Central memory CD4-positive, alpha-beta T cell (primary cell): Measurements from ENCODE around the gene COX7B2.

Experiments used
- DNase-seq: peaks from one replicate; pipeline ENCODE4 v3.0.0; 2022
- total RNA-seq, 3 experiments: gene quantifications; one replicate each; lab custom pipeline; 2026; lab: John Stamatoyannopoulos, UW

The COX7B2 gene, protein sequence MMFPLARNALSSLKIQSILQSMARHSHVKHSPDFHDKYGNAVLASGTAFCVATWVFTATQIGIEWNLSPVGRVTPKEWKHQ
- 0 reads per million in 3 experiments for total RNA-seq

DNA sequence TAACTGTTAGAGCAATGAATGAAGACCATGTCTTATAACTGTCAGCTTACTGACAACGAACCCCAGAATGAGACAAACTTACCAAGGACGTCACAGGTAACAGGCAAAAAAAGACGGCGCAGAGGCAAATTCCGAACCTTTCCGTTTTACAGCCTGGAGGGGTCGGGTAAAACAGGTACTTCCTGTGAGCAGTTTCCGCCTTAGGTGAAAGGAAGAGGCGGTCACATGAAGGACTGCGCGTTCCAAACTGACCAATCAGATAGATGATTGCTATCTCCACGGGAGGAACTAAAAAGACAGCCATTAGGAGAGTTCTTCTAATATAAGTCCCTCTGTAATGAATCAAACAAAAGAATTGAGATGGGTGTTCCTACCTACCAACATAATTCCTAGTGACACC lies at the start of gene COX7B2:
TSS of gene COX7B2 (minus strand) at position 168 of the 400 bp plus-strand sequence. CDS start 174,053 bp downstream, outside the sequence.
- DNase-seq = no peak

DNA sequence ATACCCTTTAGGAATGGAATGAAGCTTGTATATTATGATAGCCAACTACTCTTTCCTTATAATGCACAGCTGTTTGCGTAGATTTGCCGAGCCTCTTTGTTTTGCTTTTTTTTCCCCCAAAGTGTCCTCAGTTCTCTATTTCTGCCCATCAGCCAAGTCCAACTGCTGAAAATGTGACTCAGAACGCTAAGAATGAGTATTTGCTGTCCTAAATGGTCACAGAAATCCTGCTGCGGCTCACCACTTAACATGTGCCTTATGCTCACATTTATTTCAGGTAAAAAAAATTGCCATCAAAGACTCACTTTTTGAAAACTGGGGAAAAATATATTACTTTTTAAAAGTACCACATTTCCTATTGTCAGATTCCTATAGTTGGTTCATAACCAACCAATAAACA lies 47.4 kb upstream of the COX7B2 start:
- DNase-seq = no peak

DNA sequence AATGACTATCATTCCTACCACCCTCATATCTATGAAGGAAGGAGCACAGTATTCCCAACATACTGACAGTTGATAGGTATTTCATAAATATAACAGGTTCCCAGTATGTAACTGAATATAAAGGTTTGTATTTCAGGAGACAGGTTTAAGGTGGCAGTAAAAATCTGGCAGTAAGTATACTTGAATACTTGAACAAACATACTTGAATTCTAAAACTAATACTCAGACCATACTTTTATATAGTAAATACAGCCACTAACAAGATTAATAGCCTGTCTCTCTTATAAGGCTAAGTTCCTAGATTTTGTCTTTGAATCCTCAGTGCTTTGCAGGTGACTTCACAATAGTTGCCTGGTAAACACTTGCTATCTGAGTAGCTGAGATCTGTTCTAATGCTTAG lies 46.6 kb upstream of the COX7B2 start:
- DNase-seq = no peak

DNA sequence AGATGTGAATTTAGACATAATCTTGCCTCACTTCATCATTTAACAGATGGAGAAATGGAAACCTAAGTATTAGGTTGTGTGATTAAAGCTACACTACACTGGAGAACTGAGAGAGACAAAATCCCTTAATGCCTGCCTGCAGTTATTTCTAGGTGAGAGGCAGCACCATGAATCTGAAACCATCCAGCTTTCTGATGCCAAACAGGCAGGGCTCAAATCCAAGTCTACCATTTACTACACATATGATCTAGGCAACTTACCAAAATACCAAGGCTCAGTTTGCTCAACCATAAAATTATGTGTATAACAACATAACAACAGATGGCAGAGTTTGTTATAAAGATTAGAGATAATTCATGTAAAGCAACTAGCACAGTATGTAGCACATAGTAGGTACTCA lies 45.6 kb upstream of the COX7B2 start:
- DNase-seq = no peak

DNA sequence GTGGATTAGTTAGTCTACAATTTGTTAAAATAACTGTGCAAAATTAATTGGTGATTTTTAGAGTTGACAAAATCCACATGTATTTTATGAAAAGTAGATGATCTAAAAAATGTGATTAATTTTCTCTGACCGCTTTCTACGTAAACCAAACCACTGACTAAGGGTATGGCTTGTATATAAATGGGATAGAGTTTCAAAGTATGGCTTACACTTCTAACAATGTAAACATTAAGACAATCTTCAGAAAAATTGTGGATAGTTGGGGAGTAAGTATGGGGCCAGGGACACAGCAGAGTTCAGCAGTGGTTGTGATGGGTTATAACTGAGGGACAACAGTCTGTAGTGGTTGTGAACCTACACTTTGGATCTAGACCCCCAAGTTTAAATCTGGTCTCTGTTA lies 44.5 kb upstream of the COX7B2 start:
- no peak for DNase-seq

DNA sequence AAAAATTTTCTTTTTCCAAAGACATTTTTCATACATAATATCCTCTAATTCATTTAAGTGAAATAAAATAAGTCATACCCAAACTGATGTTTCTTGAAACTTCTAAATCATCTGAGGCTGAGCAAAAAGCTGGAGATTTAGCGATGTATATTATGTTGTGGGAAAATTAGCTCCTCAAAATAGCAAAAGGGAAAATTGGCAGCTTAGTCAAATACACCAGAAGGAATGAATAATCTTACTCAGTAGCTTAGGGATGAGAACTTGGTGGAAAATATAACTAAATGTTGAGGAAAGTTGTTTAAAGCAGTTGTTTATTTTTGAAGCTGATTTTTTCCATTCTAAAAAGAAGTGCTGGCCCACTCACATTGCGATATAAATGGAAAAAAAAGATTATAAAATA lies 43.4 kb upstream of the COX7B2 start:
- DNase-seq = no peak

DNA sequence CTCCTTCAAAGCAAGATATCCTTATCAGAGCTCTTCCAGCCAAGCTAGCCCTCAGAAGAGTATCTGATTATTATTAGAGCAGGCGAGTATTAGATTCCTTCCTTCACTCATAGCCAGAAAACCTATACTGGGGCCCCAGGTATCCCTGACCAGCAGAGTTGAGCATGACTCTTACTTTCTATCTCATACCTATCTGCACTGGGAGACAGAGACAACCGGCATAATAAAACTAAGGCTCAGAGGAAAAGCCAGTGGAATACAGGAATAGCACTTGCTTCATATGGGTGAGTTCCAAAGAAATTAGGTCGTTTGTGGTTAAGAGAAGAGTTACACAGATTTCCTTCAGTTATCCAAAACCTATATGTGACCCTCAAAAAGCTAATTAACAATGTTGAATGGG lies 41.8 kb upstream of the COX7B2 start:
- no peak for DNase-seq

DNA sequence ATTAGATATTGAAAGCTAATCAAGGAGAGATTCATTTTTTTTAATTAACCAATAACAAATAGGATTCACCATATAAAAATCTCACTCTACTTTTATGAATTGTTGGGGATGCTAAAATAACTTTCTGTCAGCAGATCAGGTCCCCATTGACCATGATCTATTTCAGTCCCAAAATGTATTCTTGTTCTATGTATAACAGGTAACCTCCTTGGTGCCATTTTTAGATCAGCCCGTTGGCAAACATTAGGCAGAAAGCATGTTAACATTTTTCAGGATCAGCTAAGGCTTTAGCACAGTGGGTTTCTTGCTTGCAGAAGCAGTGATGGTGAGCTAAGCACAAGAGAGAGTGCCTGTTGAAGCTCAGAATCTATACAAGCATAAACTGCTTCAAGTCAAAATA lies 40.8 kb upstream of the COX7B2 start:
- no peak for DNase-seq

DNA sequence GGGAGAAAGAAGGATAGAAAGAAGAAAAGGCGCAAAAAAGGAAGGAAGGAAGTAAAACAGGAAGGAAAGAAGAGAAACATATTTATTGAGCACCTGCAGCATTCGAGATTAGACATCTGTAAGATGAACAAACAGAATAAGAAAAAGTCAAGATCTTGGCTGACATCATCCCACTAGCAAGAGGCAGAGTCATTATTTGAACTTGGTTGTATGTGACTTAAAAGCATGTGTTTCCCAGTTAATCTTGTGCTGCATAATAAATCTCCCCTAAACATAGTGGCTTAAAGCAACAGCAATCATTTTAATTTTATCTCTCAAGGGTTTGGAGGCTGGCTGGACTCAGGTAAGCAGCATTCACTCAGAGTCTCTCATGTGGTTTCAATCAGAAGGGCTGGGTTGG lies 38.5 kb upstream of the COX7B2 start:
- no peak for DNase-seq

DNA sequence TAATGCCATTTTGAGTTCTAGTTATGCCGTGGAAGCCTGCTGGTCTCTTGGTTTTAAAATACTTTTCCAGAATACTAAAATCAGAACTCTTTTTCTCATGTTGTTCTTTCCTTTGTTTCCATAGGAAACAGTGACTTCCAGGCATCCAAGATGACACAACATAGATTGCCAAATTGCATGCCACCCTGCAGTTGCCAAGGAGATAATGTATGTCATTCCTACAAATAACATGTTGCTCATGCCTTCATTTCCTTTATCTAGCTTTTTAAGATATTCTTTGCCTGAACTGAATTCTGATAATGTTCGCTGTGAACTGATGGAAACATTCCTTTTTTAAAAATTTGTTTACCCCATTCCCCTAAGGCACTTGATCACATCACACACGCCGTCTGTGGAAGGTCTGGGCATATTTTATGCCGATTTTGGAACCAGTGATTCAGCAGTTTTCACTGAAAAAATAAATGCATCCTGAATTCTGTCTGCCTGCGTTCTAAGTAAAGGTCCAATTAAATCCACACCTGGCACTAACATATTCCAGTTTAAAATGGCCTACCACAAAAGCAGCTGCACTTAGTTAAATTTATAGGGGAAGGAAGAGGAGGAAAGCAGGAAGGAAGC lies 38.0 kb upstream of the COX7B2 start:
- DNase-seq = no peak

DNA sequence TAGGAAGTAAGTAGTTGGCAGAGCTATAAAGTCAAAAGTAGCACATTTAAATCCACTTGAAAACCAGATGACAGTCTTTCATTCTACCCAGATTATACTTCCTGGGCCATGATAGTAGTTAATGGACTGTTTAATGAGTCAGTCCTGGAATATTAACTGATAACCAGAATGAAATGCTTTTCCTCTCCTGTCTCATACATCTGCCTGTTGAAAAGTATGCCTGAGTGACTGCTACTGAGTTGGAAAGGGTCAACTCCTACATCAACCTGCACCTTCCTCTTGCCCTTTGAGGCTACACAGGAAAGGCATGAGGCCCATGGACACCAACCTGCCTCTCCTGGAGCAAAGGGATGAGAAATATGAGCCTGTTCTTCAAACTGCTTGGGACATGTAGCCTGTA lies 36.0 kb upstream of the COX7B2 start:
- no peak for DNase-seq

DNA sequence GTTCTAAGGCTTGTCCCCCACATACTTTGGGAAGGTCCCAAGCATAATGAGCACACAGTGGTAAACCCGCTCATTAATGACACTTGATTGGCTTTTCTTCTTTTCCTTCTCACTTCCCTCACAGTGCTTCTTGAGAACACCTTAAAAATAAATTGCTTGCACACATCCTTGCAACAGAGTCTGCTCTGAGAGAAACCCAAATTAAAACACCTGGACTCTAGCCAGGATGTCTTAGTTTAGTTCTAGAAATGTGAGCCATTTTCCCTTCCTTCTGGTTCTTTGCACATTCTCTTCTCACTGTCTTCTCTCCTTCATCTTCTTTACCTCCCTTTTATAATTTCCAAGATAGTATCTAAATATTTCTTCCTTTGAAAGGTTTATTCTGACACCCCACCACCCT lies 35.3 kb upstream of the COX7B2 start:
- DNase-seq = no peak

DNA sequence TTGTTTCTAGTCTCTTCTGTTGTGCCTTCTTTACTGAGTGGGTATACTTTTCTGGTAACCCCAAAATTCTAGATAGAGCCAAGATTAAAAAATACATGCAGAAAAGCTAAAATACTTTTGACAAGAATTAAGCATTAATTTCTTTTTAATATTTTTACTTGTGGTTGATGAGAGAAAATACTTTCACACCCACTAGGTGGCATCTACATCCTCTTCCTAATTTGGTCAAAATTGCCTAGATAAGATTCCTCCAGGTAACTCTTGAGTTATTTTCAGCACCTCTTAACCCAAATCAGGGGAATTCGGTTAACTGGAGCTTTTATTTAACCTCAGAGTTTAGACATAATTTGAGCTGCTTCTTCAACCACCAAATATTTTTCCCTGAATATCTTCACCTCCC lies 28.4 kb upstream of the COX7B2 start:
- no peak for DNase-seq

DNA sequence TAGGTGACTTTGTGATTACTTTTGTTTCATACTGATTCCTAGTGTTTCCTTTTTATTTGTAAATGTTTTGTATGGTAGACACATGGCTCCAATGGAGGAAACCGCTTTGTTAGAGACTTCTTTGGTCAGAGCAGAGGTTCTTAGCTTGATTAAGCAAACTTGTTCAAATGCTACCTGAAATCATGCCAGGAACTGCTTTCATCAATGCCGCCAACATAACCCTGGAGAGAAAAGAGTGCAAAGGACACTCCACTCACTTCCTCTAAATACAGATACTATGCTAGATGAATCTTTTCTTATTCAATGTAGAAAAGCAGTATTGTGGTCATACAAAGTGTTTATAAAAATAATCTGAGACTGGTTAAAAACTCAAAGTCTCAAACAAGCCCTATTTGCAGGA lies 25.7 kb upstream of the COX7B2 start:
- DNase-seq = no peak

DNA sequence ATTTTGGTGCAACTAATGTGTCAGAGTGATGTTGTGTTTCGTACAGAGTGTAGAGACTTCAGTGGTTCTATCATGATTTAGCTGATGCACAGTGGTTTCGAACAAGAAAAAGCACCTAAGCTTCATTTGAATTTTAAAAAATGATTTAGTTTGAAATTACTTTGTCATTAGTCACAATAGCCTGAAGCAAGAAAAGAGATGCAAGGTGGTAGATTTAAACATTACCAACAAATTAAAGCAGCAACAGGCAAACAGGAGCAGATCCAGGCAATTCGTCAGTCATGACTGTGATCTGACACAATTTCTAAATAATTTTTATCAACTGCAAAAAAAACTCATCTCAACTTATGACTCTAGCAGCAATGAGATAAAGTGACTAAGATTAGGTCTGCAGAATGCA lies 24.6 kb upstream of the COX7B2 start:
- no peak for DNase-seq

DNA sequence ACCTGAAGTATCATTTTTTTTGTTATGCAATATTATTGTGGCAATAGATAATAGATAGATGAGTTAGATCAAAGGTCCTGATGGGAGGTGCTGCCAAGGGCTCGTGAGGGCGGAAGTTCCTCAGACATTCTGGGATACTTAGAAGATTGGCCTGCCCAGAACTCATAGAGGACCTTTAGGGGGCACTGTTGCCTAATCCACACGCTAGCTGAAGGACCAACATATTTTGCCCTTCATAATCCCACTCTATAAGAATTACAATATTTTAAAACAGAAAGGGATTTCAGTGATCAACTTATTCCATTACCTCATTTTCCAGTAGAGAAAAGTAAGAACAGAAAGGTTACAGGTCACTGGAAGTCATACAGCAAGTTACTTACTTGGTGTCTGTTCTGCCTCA lies 22.9 kb upstream of the COX7B2 start:
- peak; percentile 1 for DNase-seq

DNA sequence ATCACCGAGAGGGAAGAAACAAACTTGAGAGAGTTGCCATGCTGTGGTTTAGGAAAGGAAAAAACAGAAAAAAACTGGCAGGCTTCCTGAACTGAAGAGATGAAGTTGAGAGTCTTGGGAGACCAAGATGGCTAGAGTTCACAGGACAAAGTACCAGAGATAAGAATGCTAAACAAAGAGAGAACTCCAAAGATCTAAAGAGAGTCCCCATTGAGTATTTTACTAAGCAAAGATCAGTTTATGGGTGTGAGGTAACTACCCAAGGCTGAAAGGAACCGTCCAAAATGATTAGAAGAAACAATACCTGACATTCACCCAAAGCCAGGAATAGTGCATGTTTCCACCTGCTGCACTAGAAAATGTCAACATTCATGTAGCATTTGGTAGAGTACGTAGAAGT lies 21.8 kb upstream of the COX7B2 start:
- no peak for DNase-seq

DNA sequence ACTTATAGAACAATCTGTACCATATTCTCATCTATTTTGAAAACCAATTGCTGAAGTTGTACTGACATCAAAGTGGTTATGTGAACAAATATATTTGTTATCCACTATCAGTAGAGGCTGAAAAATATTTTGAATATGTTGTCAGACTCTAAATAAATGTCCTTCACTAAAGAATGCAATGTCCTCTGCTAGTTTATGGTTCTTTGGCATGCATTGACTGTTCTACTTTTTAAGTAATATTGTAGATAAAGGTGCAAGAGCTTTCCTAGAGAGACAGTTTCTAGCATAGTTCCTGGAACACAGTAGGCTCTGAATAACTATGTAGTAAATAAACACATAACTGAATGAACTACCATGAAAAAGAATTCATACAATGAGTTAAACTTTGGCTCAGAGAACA lies 18.2 kb upstream of the COX7B2 start:
- DNase-seq = no peak

DNA sequence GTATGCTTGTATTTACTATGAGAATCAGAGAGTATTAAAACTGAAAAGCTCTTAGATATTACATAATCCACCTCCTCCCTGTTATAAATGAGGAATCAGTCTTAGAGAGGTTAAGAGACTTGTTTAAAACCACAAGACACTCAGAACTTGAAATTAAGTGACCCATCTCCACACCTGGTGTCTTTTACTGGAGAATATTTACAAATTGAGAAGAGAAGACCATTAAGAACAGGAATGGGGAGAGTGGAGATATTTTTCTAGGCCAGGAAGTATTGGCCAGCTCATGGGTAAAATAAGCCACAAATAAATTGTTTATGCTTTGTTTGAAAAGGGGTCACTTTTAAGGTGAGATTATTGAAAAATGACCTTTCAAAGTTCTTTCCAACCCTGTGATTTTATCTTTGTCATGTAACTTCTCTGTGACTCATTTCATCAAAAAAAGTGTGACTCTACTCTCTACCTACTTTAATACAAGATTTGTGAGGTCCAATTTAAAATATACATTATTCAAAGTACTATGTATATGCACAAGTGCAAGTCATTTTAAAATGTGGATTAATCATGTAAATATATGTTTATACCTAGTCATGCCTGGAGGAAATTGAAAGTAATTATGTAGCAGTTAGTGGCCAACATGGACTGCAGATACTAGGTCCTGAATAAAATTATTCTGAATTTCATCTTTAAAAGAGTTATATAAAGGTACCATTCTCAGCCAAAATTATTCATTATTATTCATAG lies 15.9 kb upstream of the COX7B2 start:
- DNase-seq = no peak

DNA sequence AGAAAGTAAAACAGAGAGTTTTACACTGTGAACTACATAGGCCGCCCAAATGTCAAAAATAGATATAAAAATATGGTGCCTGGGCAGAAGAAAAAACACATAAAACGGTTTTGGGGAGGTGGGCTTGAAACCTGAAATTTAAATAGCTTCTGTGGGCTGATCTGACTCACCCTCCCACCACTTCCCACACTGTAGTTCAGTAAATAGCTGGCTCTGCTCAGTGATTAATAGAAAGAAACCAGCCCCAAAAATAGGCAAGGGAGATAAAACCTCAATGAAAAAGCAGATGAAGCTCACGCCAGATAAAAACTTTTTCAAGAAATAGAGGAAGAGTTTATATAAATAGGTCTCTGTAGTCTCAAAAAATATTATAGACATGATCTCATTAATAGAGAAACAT lies 13.2 kb upstream of the COX7B2 start:
- no peak for DNase-seq

DNA sequence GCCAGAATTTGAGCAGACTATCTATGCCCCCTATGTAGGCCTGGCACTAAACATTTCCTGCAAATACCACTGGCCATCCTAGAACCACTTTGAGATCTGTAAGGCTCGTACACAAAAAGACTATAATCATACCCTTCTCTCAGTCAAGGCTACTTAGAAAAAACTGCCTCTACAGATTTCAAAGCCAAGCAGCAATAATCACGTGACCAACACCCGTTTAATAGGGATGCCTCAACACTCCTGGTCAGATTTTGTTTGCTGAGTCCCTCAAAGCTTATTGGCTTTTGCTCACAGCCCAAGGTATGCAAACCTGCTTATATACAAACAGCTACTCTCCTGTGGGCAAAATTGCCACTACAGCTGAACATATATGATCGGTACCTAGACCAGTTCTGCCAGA lies 897 bp downstream of the COX7B2 start:
- DNase-seq = no peak

DNA sequence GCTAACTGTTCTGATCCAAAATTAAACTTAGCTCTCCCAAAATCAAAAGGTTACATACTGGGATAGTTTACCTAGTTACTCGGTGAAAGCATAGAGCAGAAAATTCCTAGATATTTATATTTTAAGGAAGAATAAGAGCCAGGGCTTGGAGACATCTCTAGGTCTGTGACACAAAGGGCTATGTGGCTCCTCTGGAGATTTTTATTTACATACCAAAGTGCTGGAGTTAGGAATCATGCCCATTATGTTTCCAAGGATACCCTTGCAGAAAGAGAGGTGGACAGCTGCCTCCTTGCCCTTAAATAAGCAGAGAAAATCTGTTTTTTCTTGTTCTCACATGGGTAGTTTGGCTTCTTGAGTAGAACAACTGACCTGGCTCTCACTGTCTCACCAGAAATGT lies 9.0 kb downstream of the COX7B2 start:
- DNase-seq = no peak

DNA sequence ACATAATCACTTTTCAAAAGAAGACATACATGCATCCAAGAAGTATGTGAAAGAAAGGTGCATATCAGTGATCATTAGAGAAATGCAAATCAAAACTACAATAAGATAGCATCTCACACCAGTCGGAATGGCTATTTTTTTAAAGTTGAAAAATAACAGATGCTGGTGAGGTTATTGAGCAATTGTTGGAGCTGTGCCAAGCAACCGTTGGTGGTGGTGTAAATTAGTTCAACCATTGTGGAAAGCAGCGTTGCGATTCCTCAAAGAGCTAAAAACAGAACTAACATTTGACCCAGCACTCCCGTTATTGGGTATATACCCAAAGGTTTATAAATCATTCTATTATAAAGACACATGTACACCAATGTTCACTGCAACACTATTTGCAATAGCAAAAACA lies 14.2 kb downstream of the COX7B2 start:
- DNase-seq = no peak

DNA sequence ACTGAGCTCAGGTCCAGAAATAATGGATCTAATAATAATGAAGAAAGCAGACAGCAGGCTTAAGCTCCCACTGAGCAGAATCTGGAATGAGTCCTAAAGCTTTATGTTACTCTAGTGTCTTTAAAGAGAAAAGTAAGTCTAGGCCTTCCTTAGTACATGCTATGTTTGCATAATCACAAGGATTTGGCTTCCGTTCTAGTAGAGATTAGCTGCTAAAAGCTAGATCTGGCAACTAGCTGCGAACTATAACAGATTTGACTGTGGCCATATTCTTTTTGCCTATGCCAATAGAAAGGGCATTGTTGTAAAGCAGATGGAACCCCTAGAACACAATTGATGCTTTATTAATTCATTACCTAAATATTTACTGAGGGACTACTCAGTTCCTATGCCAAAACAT lies 19.0 kb downstream of the COX7B2 start:
- DNase-seq = no peak

DNA sequence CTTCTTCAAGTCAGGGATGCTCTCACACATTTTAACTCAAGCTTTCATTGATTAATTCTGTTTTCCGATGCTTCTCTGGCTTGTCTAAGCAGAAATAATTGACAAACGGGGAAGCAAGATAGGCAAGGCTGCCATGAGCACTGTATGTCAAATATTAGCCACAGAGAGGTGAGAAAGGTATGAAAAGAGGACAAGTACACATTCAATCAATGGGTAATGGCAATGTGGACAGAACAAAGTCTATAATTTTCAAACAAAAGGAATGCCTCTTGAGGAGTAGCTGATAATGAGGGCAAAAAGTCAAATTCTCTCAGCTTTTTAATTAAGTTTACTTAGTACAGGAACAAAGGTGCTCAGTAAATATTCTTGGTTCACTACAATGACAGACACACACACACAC lies 19.6 kb downstream of the COX7B2 start:
- DNase-seq = no peak
